GM03348 (cell line): ENCODE results near the gene CFAP206.
"Not testable (repeated sequence)": the region's sequence is repeated elsewhere in the genome, so short reads cannot be mapped to it uniquely, and the experiment has no call there.

ENCODE experiments used
- DNase-seq: peaks from one replicate; pipeline ENCODE4 v3.0.0; 2012; ENCODE audit warnings: low spot score

The CFAP206 gene

GRCh38 chr6:87426789-87427188, 19.0 kb downstream of the CFAP206 start:
- no peak for DNase-seq

GRCh38 chr6:87430499-87430898, 22.7 kb downstream of the CFAP206 start:
- no peak for DNase-seq

- no peak for DNase-seq
Measured at GRCh38 chr6:87431263-87431662, 23.5 kb downstream of the CFAP206 start.

GRCh38 chr6:87436435-87436834, 28.7 kb downstream of the CFAP206 start:
- DNase-seq: peak; percentile 69

GRCh38 chr6:87441711-87442110, 33.9 kb downstream of the CFAP206 start:
- no peak for DNase-seq

GRCh38 chr6:87444362-87444761, 36.6 kb downstream of the CFAP206 start:
- DNase-seq: no peak

GRCh38 chr6:87465051-87465450, 57.3 kb downstream of the CFAP206 start:
- no peak for DNase-seq

- DNase-seq: peak; percentile 96
Measured at GRCh38 chr6:87472525-87473418, 65.0 kb downstream of the CFAP206 start, which contains the start of gene SLC35A1. TSS of gene SLC35A1 (plus strand) at chr6:87472974. CDS start at chr6:87473004, 30 bp downstream.

- DNase-seq: peak; percentile 82
Measured at GRCh38 chr6:87473419-87473903, 65.7 kb downstream of the CFAP206 start.

- DNase-seq: no peak
Measured at GRCh38 chr6:87481931-87482330, 74.2 kb downstream of the CFAP206 start.

GRCh38 chr6:87482366-87482765, 74.6 kb downstream of the CFAP206 start:
- no peak for DNase-seq

- no peak for DNase-seq
Measured at GRCh38 chr6:87483929-87484328, 76.2 kb downstream of the CFAP206 start.

GRCh38 chr6:87484491-87484890, 76.7 kb downstream of the CFAP206 start:
- DNase-seq: no peak

GRCh38 chr6:87487555-87487954, 79.8 kb downstream of the CFAP206 start:
- DNase-seq: no peak

- DNase-seq: not testable (repeated sequence)
Measured at GRCh38 chr6:87489326-87489725, 81.6 kb downstream of the CFAP206 start.

- no peak for DNase-seq
Measured at GRCh38 chr6:87494761-87495422, 87.1 kb downstream of the CFAP206 start.

GRCh38 chr6:87498048-87498447, 90.3 kb downstream of the CFAP206 start:
- no peak for DNase-seq

- no peak for DNase-seq
Measured at GRCh38 chr6:87501809-87502572, 94.2 kb downstream of the CFAP206 start.

- DNase-seq: no peak
Measured at GRCh38 chr6:87504441-87504840, 96.7 kb downstream of the CFAP206 start.
